ENCODE data around the gene HMCN2.

Gene HMCN2

GRCh38 chr9:130295431-130295830 is 29.9 kb downstream of the HMCN2 start:
- DNase-seq (ENCODE audit: low read depth): no peak
- no peak overlapping the region for H3K4me3 ChIP-seq (ENCODE audit: control insufficient read depth, low read depth, low read length)
- no peak for TF ChIP-seq CTCF (IDR thresholded peaks at IDR 0.05; ENCODE audit: control insufficient read depth, insufficient read depth, low read depth, low read length, missing control alignments)

GRCh38 chr9:130295945-130296782 is 30.6 kb downstream of the HMCN2 start:
- no peak for TF ChIP-seq CTCF (IDR thresholded peaks at IDR 0.05; ENCODE audit: control insufficient read depth, insufficient read depth, low read depth, low read length, missing control alignments)
- H3K4me3 ChIP-seq (ENCODE audit: control insufficient read depth, low read depth, low read length): no peak overlapping the region
- no peak for DNase-seq (ENCODE audit: low read depth)

- no peak overlapping the region for H3K4me3 ChIP-seq (ENCODE audit: control insufficient read depth, low read depth, low read length)
- DNase-seq (ENCODE audit: low read depth): no peak
- no peak for TF ChIP-seq CTCF (IDR thresholded peaks at IDR 0.05; ENCODE audit: control insufficient read depth, insufficient read depth, low read depth, low read length, missing control alignments)
Observed at GRCh38 chr9:130296783-130297055, 31.2 kb downstream of the HMCN2 start.

- DNase-seq (ENCODE audit: low read depth): no peak
- TF ChIP-seq CTCF (IDR thresholded peaks at IDR 0.05; ENCODE audit: control insufficient read depth, insufficient read depth, low read depth, low read length, missing control alignments): no peak
- no peak overlapping the region for H3K4me3 ChIP-seq (ENCODE audit: control insufficient read depth, low read depth, low read length)
Observed at GRCh38 chr9:130297371-130297770, 31.8 kb downstream of the HMCN2 start.

- no peak overlapping the region for H3K4me3 ChIP-seq (ENCODE audit: control insufficient read depth, low read depth, low read length)
- no peak for DNase-seq (ENCODE audit: low read depth)
- no peak for TF ChIP-seq CTCF (IDR thresholded peaks at IDR 0.05; ENCODE audit: control insufficient read depth, insufficient read depth, low read depth, low read length, missing control alignments)
Observed at GRCh38 chr9:130298662-130299279, 33.2 kb downstream of the HMCN2 start.

DNA sequence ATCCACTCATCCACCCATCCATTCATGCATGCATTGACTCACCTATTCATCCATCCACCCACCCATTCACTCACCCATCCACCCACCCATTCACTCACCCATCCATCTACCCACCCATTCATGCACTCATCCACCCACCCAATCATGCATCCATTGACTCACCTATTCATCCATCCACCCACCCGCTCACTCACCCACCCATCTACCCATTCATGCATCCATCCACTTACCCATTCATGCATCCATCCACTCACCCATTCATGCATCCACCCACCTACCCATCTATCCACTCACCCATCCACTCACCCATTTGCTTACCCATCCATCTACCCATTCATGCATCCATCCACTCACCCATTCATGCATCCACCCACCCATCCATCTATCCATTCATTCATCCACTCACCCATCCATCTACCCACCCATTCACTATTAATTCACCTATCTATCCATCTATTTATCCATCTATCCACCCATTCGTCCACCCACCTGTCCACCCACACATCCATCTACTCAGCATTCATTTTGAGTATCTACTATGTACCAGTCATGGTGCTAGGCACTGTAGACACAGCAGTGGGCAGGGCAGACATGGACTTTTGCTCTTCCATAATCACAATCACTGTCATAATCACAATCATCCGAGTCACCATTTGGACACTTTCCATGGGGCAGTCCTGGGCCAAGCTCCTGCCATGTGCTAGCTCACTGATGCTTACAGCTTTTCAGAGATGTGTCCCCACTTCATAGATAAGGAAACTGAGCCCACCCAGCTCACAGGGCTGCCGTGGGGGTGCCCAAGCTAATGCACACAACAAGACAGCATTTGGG is 34.4 kb downstream of the HMCN2 start:
- no peak for DNase-seq (ENCODE audit: low read depth)
- H3K4me3 ChIP-seq (ENCODE audit: control insufficient read depth, low read depth, low read length): no peak overlapping the region
- no peak for TF ChIP-seq CTCF (IDR thresholded peaks at IDR 0.05; ENCODE audit: control insufficient read depth, insufficient read depth, low read depth, low read length, missing control alignments)
